ENCODE data around the gene MFAP2.
"Not testable (repeated sequence)": the region's sequence is repeated elsewhere in the genome, so short reads cannot be mapped to it uniquely, and the experiment has no call there.

The MFAP2 gene

DNA sequence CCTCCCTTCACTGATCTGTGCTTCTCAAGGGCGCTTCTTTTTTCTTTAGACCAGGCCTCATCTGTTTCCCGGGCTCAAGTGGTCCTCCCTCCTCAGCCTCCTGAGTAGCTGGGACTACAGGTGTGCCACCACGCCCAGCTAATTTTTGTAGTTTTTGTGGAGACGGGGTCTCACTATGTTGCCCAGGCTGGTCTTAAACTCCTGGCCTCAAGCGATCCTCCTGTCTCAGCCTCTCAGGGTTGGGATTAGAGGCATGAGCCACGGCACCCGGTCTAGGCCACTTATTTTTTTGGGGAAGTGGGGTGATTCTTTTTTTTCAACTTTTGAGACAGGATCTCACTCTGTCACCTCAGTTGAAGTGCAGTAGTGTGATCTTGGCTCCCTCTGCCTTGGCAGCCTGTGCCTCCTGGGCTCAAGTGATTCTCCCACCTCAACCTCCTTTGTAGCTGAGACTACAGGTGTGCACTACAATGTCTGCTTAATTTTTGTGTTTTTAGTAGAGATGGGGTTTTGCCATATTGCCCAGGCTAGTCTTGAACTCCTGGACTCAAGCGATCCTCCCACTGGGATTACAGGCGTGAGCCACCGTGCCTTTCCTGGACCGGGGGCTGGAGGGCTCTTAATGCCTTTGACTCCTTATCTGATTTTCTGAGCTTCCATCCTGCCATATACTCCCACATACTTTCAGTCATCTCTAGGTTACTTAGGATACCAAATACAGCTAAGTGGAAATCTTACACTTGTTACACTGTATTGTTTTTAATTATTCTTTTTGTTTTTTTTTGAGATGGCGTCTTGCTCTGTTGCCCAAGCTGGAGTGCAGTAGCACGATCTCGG, 18.9 kb downstream of the MFAP2 start:
- no peak for DNase-seq (ENCODE audit: low spot score)

DNA sequence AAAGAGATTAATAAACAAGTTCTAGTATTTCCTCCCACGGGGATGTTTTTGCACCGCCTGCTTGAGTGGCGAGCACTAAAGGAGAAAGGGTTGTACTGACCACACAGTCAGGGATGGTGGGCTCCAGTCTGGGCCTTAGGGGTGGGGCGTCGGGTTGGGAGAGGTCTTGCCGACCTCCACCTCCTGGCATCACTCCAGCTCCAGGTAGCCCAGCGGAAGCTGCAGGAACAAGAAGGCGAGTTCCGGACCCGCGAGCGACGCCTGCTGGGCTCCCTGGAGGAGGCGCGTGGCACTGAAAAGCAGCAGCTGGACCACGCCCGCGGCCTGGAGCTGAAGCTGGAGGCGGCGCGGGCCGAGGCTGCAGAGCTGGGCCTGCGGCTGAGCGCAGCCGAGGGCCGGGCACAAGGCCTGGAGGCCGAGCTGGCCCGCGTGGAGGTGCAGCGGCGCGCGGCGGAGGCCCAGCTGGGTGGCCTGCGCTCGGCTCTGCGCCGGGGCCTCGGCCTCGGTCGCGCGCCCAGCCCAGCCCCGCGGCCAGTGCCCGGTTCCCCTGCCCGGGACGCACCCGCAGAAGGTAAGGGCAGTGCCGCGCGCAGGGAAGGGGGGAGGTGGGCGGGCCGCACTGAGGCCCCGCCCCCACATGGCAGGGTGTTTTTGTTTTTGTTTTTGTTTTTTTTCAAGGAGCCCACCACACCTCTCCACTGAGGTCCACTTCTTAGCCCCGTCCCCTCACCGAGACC, 19.7 kb downstream of the MFAP2 start:
- no peak for DNase-seq (ENCODE audit: low spot score)

- no peak for DNase-seq (ENCODE audit: low spot score)
Measured at GRCh38 chr1:16958475-16958874, 21.9 kb downstream of the MFAP2 start.

DNA sequence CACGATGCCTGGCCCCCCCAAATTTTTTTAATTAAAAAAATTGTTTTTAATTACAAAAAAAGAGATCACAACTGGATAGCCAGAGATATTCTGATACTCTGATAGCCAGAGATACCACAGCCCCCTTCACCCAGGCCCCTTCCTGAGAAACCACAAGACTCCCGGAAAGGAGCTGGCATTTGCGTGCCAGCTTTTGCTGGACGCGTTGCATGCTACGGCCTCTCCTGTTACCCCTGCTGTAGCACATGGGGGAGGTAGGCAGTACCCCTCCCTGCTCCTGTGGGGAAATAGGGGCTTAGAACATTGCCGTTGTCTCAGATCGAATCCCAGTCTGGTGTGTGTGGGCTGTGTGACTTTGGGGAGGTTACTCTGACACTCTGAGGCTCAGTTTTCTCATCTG, 22.7 kb downstream of the MFAP2 start:
- no peak for DNase-seq (ENCODE audit: low spot score)

DNA sequence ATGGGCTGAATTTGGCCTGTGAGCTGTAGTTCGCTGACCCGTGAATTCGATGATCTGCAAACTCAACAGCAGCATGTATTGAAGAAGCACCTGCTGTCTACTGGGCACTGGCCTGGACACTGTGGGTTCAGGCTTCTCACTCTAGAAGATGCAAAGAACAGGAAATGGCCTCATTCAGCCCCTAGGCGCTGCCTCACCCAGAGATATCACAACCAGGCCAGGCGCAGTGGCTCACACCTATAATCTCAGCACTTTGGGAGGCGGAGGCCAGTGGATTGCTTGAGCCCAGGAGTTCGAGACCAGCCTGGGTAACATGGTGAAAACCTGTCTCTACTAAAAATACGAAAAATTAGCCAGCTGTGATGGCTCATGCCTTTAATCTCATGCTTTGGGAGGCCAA, 23.6 kb downstream of the MFAP2 start:
- DNase-seq (ENCODE audit: low spot score), result no peak

DNA sequence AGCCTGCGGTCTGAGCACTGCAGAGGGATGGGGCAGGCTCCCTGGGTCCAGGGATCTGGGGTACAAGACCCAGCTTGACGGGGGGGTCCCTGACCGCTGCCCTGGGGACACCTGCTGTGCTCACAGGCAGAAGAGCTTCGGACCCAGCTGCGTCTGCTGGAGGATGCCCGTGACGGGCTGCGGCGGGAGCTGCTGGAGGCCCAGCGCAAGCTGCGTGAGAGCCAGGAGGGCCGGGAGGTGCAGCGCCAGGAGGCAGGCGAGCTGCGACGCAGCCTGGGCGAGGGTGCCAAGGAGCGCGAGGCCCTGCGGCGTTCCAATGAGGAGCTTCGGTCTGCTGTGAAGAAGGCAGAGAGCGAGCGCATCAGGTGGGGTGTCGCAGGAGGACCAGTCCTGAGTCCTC, 25.2 kb downstream of the MFAP2 start:
- DNase-seq (ENCODE audit: low spot score), result no peak

GRCh38 chr1:16954579-16954978, 25.8 kb downstream of the MFAP2 start:
- DNase-seq (ENCODE audit: low spot score), result no peak

DNA sequence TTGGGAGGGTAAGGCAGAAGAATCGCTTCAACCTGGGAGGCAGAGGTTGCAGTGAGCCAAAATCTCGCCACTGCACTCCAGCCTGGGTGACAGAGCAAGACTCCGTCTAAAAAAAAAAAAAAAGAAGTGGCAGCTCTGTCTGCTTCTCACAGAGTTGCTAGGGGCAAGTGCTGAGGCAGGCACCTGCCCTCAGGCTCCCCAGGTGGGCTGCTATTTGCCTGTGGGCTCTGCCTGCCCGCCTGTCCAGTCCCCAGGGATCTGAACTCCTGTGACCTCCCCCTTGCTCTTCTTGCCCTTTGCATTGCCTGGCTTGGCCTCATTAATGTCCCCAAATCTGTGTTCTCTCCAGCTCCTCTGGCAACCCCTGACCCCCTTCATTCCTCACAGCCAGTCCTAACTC, 28.0 kb downstream of the MFAP2 start:
- not testable (repeated sequence) for DNase-seq (ENCODE audit: low spot score)

GRCh38 chr1:16949026-16949425, 31.4 kb downstream of the MFAP2 start:
- DNase-seq (ENCODE audit: low spot score), result not testable (repeated sequence)

- DNase-seq (ENCODE audit: low spot score), result not testable (repeated sequence)
Measured at GRCh38 chr1:16948282-16948891, 32.0 kb downstream of the MFAP2 start.

DNA sequence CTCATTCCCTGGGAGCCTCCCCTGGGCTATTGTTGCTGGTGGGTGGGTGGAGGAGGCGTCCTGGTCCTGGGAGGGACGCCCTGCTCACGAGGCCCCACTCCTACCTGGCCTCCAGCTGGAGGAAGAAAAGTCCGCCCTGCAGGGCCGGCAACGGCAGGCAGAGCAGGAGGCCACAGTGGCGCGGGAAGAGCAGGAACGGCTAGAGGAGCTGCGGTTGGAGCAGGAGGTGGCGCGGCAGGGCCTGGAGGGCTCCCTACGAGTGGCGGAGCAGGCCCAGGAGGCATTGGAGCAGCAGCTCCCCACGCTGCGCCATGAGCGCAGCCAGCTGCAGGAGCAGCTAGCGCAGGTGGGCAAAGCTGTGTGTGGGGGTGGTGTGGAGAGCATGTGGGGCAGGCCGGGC, 33.8 kb downstream of the MFAP2 start:
- DNase-seq (ENCODE audit: low spot score), result no peak

GRCh38 chr1:16946185-16946584, 34.2 kb downstream of the MFAP2 start:
- DNase-seq (ENCODE audit: low spot score), result not testable (repeated sequence)

DNA sequence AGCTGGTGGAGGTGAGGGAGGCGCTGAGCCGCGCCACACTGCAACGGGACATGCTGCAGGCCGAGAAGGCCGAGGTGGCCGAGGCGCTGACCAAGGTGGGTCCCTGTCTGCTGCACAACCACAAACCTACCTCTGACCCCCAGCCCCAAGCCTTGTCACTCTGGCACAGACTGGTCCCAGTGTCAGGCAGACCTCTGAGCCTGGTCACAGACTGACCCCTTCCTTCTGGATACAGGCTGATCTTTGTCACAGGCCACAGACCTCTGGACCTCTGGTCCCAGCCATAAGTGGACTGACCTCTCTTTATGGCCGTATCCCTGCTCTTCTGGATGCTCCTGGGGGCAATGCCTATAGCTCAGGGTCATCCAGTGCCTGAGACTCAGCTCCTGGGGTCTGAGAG, 34.9 kb downstream of the MFAP2 start:
- DNase-seq (ENCODE audit: low spot score), result not testable (repeated sequence)

GRCh38 chr1:16944038-16944437, 36.4 kb downstream of the MFAP2 start:
- DNase-seq (ENCODE audit: low spot score), result no peak

DNA sequence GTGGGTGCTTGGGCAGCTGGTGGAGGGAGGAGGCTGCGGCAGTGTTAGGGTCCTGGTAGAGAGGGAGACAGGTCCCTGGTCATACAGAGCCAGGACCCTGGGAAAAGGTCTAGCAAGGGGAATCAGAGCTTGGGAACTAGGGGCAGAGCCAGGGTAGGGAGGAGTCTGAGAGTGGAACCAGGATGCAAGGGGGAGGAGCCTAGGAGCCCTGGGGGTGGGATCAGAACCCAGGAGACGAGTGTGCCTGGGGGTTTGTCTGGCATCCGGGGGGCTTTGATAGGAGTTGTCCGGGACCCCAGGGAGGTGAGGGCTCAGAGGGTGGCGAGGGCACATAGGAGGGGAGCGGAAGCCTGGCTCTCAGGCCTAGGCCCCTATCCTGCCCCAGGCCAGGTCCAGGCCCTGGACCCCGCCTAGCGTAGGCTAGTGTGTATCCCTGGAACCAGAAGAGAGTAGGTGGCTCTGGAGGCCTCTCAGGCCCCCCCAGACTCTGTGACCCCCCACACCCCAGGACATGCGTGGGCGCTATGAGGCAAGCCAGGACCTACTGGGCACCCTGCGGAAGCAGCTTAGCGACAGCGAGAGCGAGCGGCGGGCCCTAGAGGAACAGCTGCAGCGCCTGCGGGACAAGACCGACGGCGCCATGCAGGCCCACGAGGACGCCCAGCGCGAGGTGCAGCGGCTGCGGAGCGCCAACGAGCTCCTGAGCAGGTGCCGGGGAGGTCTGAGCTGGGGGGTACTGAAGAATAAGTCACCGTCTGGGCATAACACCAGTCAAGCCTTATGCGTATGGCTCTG, 40.8 kb downstream of the MFAP2 start:
- DNase-seq (ENCODE audit: low spot score), result not testable (repeated sequence)

GRCh38 chr1:16938351-16939321, 41.8 kb downstream of the MFAP2 start:
- no peak for DNase-seq (ENCODE audit: low spot score)

GRCh38 chr1:16936580-16936979, 43.8 kb downstream of the MFAP2 start:
- not testable (repeated sequence) for DNase-seq (ENCODE audit: low spot score)

DNA sequence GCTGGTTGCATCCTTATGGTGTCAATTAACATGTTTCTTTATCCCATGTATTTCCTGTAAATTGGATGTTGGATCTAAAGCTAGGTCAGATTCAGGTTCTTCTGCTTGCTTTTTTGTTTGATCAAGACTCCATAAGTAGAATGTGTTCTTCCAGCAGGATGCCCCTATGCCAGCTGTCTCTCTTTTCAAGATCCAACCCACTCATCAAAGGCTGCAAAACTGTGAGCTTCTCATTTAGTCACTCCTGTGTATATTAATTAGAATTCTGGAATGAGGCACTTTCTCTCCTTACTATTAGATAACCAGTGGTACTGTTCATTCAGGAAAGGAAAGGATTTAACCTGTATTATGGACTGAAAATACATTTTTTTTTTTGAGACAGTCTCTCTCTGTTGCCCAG, 46.5 kb downstream of the MFAP2 start:
- DNase-seq (ENCODE audit: low spot score), result not testable (repeated sequence)

- DNase-seq (ENCODE audit: low spot score), result not testable (repeated sequence)
Measured at GRCh38 chr1:16931206-16931934, 49.0 kb downstream of the MFAP2 start.
